ENCODE measurements around the gene NKAPD1. TPM values are rescaled to one million over a fixed set of nuclear protein-coding genes. Genes with fewer than 3 reads are reported as not detected.
"Not testable (repeated sequence)": the region's sequence is repeated elsewhere in the genome, so short reads cannot be mapped to it uniquely, and the experiment has no call there.

Gene NKAPD1
- total RNA-seq, 4 donors from 2014 or later, result 14.4 to 31.7 (median 17.2) TPM

- Histone ChIP-seq H3K36me3 (peaks cover 2 to 94% (median 6%) of the 10 kb centered on the region in 3 donors), H3K9me3 (no peaks in the 10 kb centered on the region), H3K27me3 (no peaks in the 10 kb centered on the region), H3K4me3 (no peak overlapping the region), H3K4me1 (peaks cover 0 to 5% (median 0%) of the 10 kb centered on the region in 4 donors), H3K27ac (no peak overlapping the region)
- TF ChIP-seq POLR2A (IDR thresholded peaks at IDR 0.05), result no peak
- TF ChIP-seq EP300 (IDR thresholded peaks at IDR 0.05), result no peak
- TF ChIP-seq CTCF (IDR thresholded peaks at IDR 0.05), result no peak
- WGBS, 2 donors, result 97% methylated on average over 4 of the region's 4 CpGs
- no peak for DNase-seq (ENCODE audit: low spot score in 2 of 2)
These were observed 29.1 kb upstream of the NKAPD1 start for GRCh38 chr11:112044961-112045360.

- H3K4me3 ChIP-seq; DNase-seq (ENCODE audit: low spot score in 2 of 2); H3K9me3 ChIP-seq; H3K4me1 ChIP-seq; H3K27me3 ChIP-seq; H3K27ac ChIP-seq: not testable (repeated sequence)
- H3K36me3 ChIP-seq, result peaks cover 2 to 93% (median 9%) of the 10 kb centered on the region in 3 donors
- 95 to 100% methylated on average over 2 of the region's 2 CpGs for WGBS, 2 donors
These were observed 27.5 kb upstream of the NKAPD1 start for GRCh38 chr11:112046647-112047046.

GRCh38 chr11:112048256-112048655 lies 25.8 kb upstream of the NKAPD1 start:
- H3K27me3 ChIP-seq; H3K27ac ChIP-seq; H3K9me3 ChIP-seq; H3K4me3 ChIP-seq; H3K4me1 ChIP-seq; DNase-seq (ENCODE audit: low spot score in 2 of 2): not testable (repeated sequence)
- H3K36me3 ChIP-seq, result peaks cover 2 to 93% (median 19%) of the 10 kb centered on the region in 3 donors
- WGBS, 2 donors, result 94 to 96% methylated on average over 3 of the region's 3 CpGs

GRCh38 chr11:112049777-112050176 lies 24.3 kb upstream of the NKAPD1 start:
- WGBS, 2 donors, result 46 to 50% methylated on average over 2 of the region's 2 CpGs
- TF ChIP-seq EP300 (IDR thresholded peaks at IDR 0.05) (no peak), POLR2A (IDR thresholded peaks at IDR 0.05) (no peak), CTCF (IDR thresholded peaks at IDR 0.05) (no peak)
- Histone ChIP-seq H3K4me3 (no peak overlapping the region), H3K27me3 (no peaks in the 10 kb centered on the region), H3K36me3 (peaks cover 2 to 93% (median 18%) of the 10 kb centered on the region in 3 donors), H3K27ac (no peak overlapping the region), H3K9me3 (no peaks in the 10 kb centered on the region), H3K4me1 (peaks cover 0 to 5% (median 0%) of the 10 kb centered on the region in 4 donors)
- no peak for DNase-seq (ENCODE audit: low spot score in 2 of 2)

- 86 to 87% methylated on average over 3 of the region's 3 CpGs for whole genome bisulfite sequencing, 2 donors
- no peak overlapping the region for H3K4me3 ChIP-seq
- TF ChIP-seq POLR2A (IDR thresholded peaks at IDR 0.05) (no peak), EP300 (IDR thresholded peaks at IDR 0.05) (no peak), CTCF (IDR thresholded peaks at IDR 0.05) (no peak)
- H3K27ac ChIP-seq, result no peak overlapping the region
- H3K4me1 ChIP-seq, result peaks cover 0 to 5% (median 0%) of the 10 kb centered on the region in 4 donors
- DNase-seq (ENCODE audit: low spot score in 2 of 2), result no peak
- no peaks in the 10 kb centered on the region for H3K9me3 ChIP-seq
- H3K36me3 ChIP-seq, result peaks cover 0 to 93% (median 19%) of the 10 kb centered on the region in 3 donors
- H3K27me3 ChIP-seq, result no peaks in the 10 kb centered on the region
These were observed 23.4 kb upstream of the NKAPD1 start for GRCh38 chr11:112050721-112051120.

- DNase-seq (ENCODE audit: low spot score in 2 of 2), result no peak
- Histone ChIP-seq H3K36me3 (peaks cover 0 to 92% (median 19%) of the 10 kb centered on the region in 3 donors), H3K9me3 (no peaks in the 10 kb centered on the region), H3K4me1 (peaks cover 0 to 5% (median 0%) of the 10 kb centered on the region in 4 donors), H3K27ac (no peak overlapping the region), H3K27me3 (no peaks in the 10 kb centered on the region), H3K4me3 (no peak overlapping the region)
- 89 to 95% methylated on average over 3 of the region's 3 CpGs for WGBS, 2 donors
- TF ChIP-seq CTCF (IDR thresholded peaks at IDR 0.05) (no peak), POLR2A (IDR thresholded peaks at IDR 0.05) (no peak), EP300 (IDR thresholded peaks at IDR 0.05) (no peak)
These were observed 22.3 kb upstream of the NKAPD1 start for GRCh38 chr11:112051768-112052167.
